Endothelial cell of umbilical vein (primary cell): ENCODE data around the gene PDE6C. TPM values are rescaled to one million over a fixed set of nuclear protein-coding genes. Genes with fewer than 3 reads are reported as not detected.

ENCODE experiments used
- BruUV-seq: library from RNA; stranded (reverse); fragments of 400-500 nt; replicated peaks from 2 replicates; lab custom pipeline; 2021; lab: Mats Ljungman, UMichigan
- CTCF ChIA-PET: fragments of 300-600, 350-600 bp; sonication (Branson Sonifier 250); formaldehyde crosslinking; loops from one replicate; lab custom pipeline; 2021; ENCODE audit warnings: antibody characterized with exemption, inconsistent platforms; lab: Charles Lee
- POLR2A ChIA-PET: fragments of 300-600, 350-600 bp; sonication (Branson Sonifier 250); formaldehyde crosslinking; loops from one replicate; lab custom pipeline; 2021; ENCODE audit warnings: antibody characterized with exemption, inconsistent platforms; lab: Charles Lee
- DNase-seq: peaks from one replicate; pipeline ENCODE4 v3.0.0-alpha.2; 2011; ENCODE audit warnings: low read depth, low spot score
- FAIRE-seq: peaks from 2 replicates; lab custom pipeline; 2011; peaks lifted over from hg19 to GRCh38; lab: Jason Lieb, UNC
- H2AFZ ChIP-seq: 2 replicates; pipeline ENCODE4 v1.6.0; 2012; ENCODE audit warnings: low read depth, low read length, control low read depth, inconsistent platforms
- H3K27ac ChIP-seq: 2 replicates; pipeline ENCODE4 v1.5.1; 2011; ENCODE audit warnings: low read depth, mild to moderate bottlenecking, control low read depth, low read length, moderate library complexity; ENCODE audit not compliant: insufficient read depth
- H3K27me3 ChIP-seq, 2 experiments: 2 replicates each; pipeline versions ENCODE4 v1.6.0 to v1.6.1; 2011; ENCODE audit warnings: low read length in 2 of 2, mixed read lengths in 1 of 2; ENCODE audit not compliant: control insufficient read depth in 2 of 2, insufficient read depth in 2 of 2
- H3K36me3 ChIP-seq, 2 experiments: 2 replicates in 1 of 2; 3 replicates in 1 of 2; pipeline ENCODE4 v1.5.1; 2011; ENCODE audit warnings: low read length in 2 of 2, mild to moderate bottlenecking in 1 of 2, moderate library complexity in 1 of 2; ENCODE audit not compliant: control insufficient read depth in 2 of 2, insufficient read depth in 2 of 2; ENCODE audit errors: extremely low read depth in 1 of 2
- H3K4me1 ChIP-seq: 3 replicates; pipeline ENCODE4 v1.5.1; 2011; ENCODE audit warnings: mild to moderate bottlenecking, low read length; ENCODE audit not compliant: control insufficient read depth, insufficient read depth; ENCODE audit errors: extremely low read depth
- H3K4me2 ChIP-seq: 2 replicates; pipeline ENCODE4 v1.6.1; 2011; ENCODE audit warnings: low read length, control low read depth, mixed read lengths; ENCODE audit not compliant: insufficient read depth
- H3K4me3 ChIP-seq, 3 experiments: fragments of 200-600 bp in 1 of 3; sonication (generic), shearing (Covaris generic) in 1 of 3; replicated peaks in 1 of 3; 2 replicates each; pipeline ENCODE4 v1.5.1; 2011 to 2016; ENCODE audit warnings: control low read depth in 3 of 3, low read length in 3 of 3, mild to moderate bottlenecking in 2 of 3, inconsistent platforms in 1 of 3, low read depth in 1 of 3, moderate library complexity in 1 of 3; ENCODE audit not compliant: insufficient read depth in 1 of 3
- H3K79me2 ChIP-seq: 2 replicates; pipeline ENCODE4 v1.6.0; 2012; ENCODE audit warnings: low read length, inconsistent platforms; ENCODE audit not compliant: control insufficient read depth, insufficient read depth
- H3K9ac ChIP-seq: replicated peaks from 2 replicates; pipeline ENCODE3; 2011; ENCODE audit warnings: low read length, control low read depth; ENCODE audit not compliant: insufficient read depth; ENCODE audit errors: extremely low read depth
- H3K9me1 ChIP-seq: replicated peaks from 3 replicates; pipeline ENCODE4 v1.6.0; 2011; ENCODE audit warnings: mild to moderate bottlenecking, low read length; ENCODE audit not compliant: control insufficient read depth, insufficient read depth; ENCODE audit errors: extremely low read depth
- H3K9me3 ChIP-seq: replicated peaks from 2 replicates; pipeline ENCODE4 v1.5.1; 2012; ENCODE audit warnings: low read length, inconsistent platforms; ENCODE audit not compliant: control insufficient read depth, insufficient read depth
- H4K20me1 ChIP-seq: replicated peaks from 2 replicates; pipeline ENCODE3; 2011; ENCODE audit warnings: mild to moderate bottlenecking, low read length; ENCODE audit not compliant: control insufficient read depth, insufficient read depth; ENCODE audit errors: extremely low read depth
- EZH2 ChIP-seq: IDR thresholded peaks from 2 replicates; pipeline ENCODE4 v1.6.1; 2012; ENCODE audit warnings: borderline replicate concordance, low read depth, mild to moderate bottlenecking, moderate library complexity, low read length, inconsistent platforms; ENCODE audit not compliant: severe bottlenecking
- FOS ChIP-seq: IDR thresholded peaks from 2 replicates; pipeline ENCODE4 v1.6.1; 2011; ENCODE audit warnings: mild to moderate bottlenecking, low read length, moderate library complexity, borderline replicate concordance; ENCODE audit not compliant: insufficient read depth
- GATA2 ChIP-seq: IDR thresholded peaks from 2 replicates; pipeline ENCODE4 v1.7.0; 2011; ENCODE audit warnings: low read depth, mild to moderate bottlenecking, moderate library complexity, mixed read lengths, low read length; ENCODE audit not compliant: insufficient read length, insufficient read depth
- JUN ChIP-seq: IDR thresholded peaks from 2 replicates; pipeline ENCODE4 v1.6.1; 2011; ENCODE audit warnings: borderline replicate concordance, low read depth; ENCODE audit not compliant: insufficient read length, insufficient read depth
- MYC ChIP-seq: IDR thresholded peaks from one replicate; pipeline ENCODE4 v1.6.1; 2011; ENCODE audit warnings: mild to moderate bottlenecking, low read depth, low read length
- POLR2A ChIP-seq: IDR thresholded peaks from 2 replicates; pipeline ENCODE4 v1.6.1; 2012; ENCODE audit warnings: low read depth, mild to moderate bottlenecking, control low read depth, low read length
- POLR2AphosphoS5 ChIP-seq: IDR thresholded peaks from 2 replicates; pipeline ENCODE4 v1.6.1; 2012; ENCODE audit warnings: low read depth, mild to moderate bottlenecking, control low read depth, low read length, moderate library complexity; ENCODE audit not compliant: insufficient read depth
- dilution Hi-C: fragments of 300-500 bp; cut with MboI; formaldehyde crosslinking; loops from one replicate; pipeline ENCODE4 v1.15.0; 2019; ENCODE audit warnings: low sequenced_read_pairs; ENCODE audit not compliant: extremely low pct_ligation_motif_present
- intact Hi-C: fragments of 100-400 bp; cut with micrococcal nuclease; formaldehyde crosslinking; loops from one replicate; pipeline ENCODE4 v1.10.0; 2022
- polyA plus RNA-seq, 4 experiments: library from polyadenylated mRNA; depleted of rRNA in 3 of 4; stranded (reverse) in 3 of 4; unstranded in 1 of 4; fragments of >200 nt; gene quantifications; 2 replicates each; pipeline versions ENCODE4 v1.2.1 to v1.2.3, GENCODE V29; 2011 to 2012; ENCODE audit warnings: missing spikeins in 1 of 4
- total RNA-seq: library from RNA; stranded (reverse); gene quantifications from 2 replicates; pipeline ENCODE4 v1.2.3, GENCODE V29; 2021
- TF ChIP-seq, protein P1 (sequence below): IDR thresholded peaks from 2 replicates; pipeline ENCODE4 v1.6.1; 2011; ENCODE audit not compliant: insufficient read depth, insufficient read length
- TF ChIP-seq, protein P2 (sequence below), 2 donors: IDR thresholded peaks; 1 replicate in 1 of 2; 2 replicates in 1 of 2; pipeline ENCODE4 v1.5.1; 2011; ENCODE audit warnings: low read length in 2 of 2, mild to moderate bottlenecking in 2 of 2, moderate library complexity in 2 of 2, control low read depth in 1 of 2, inconsistent platforms in 1 of 2, low read depth in 1 of 2; ENCODE audit not compliant: insufficient read depth in 1 of 2; ENCODE audit errors: extremely low read depth in 1 of 2

PDE6C gene
- total and polyA plus RNA-seq, 2 donors (not counting 3 experiments of a cell fraction or from before 2014, with no cell fraction given), result not detected

DNA sequence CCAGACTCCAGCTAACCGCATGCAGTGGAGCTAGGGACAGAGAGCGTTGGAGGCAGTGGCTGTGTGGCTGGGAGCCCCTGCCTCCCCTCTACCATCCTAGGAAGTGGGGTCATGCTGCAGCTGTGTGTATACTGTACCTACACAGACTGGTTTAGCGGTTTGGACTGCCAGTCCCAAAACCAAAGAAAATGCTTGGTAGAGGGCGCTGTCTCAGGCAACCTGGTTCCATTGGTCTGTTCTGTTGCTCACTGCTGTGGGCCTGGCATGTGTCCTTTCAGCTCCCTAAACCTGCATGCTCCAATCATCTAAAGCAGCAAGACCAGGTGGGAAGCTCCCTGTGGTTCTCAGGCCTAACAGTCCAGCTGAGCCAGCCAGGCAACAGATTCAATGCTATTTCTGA lies 15.8 kb upstream of the PDE6C start:
- H3K4me3 ChIP-seq, result no peak overlapping the region
- dilution Hi-C loops (no loop called here), intact Hi-C loops (no loop called here)
- H3K9me1 ChIP-seq, result no peaks in the 10 kb centered on the region
- peaks cover 15 to 21% of the 10 kb centered on the region in 2 experiments for H3K27me3 ChIP-seq
- ChIA-PET CTCF (interaction anchor here (1.2 kb wide), 1 partner anchor 26 kb away, joined by 3 read pairs; no protein-coding TSS in a partner anchor), POLR2A (interaction anchor here (0.7 kb wide), 1 partner anchor 101 kb away, joined by 5 read pairs; no protein-coding TSS in a partner anchor)
- H3K79me2 ChIP-seq, result no peaks in the 10 kb centered on the region
- TF ChIP-seq, protein P1, sequence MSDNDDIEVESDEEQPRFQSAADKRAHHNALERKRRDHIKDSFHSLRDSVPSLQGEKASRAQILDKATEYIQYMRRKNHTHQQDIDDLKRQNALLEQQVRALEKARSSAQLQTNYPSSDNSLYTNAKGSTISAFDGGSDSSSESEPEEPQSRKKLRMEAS, result no peak
- TF ChIP-seq POLR2AphosphoS5 (no peak), GATA2 (no peak), JUN (no peak), FOS (no peak), POLR2A (no peak), EZH2 (no peak), MYC (no peak)
- TF ChIP-seq, protein P2, sequence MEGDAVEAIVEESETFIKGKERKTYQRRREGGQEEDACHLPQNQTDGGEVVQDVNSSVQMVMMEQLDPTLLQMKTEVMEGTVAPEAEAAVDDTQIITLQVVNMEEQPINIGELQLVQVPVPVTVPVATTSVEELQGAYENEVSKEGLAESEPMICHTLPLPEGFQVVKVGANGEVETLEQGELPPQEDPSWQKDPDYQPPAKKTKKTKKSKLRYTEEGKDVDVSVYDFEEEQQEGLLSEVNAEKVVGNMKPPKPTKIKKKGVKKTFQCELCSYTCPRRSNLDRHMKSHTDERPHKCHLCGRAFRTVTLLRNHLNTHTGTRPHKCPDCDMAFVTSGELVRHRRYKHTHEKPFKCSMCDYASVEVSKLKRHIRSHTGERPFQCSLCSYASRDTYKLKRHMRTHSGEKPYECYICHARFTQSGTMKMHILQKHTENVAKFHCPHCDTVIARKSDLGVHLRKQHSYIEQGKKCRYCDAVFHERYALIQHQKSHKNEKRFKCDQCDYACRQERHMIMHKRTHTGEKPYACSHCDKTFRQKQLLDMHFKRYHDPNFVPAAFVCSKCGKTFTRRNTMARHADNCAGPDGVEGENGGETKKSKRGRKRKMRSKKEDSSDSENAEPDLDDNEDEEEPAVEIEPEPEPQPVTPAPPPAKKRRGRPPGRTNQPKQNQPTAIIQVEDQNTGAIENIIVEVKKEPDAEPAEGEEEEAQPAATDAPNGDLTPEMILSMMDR (IDR thresholded peaks at IDR 0.05; ENCODE audit: extremely low read depth in 1 of 2, insufficient read depth in 1 of 2, low read depth in 1 of 2, low read length in 2 of 2), result no peak
- H4K20me1 ChIP-seq, result no peaks in the 10 kb centered on the region
- H2AFZ ChIP-seq, result no peak overlapping the region
- no peak overlapping the region for H3K9ac ChIP-seq
- no TSS peak for BruUV-seq
- no peak for FAIRE-seq
- no peaks in the 10 kb centered on the region for H3K9me3 ChIP-seq
- no peak overlapping the region for H3K4me2 ChIP-seq
- no peaks in the 10 kb centered on the region for H3K4me1 ChIP-seq
- no peaks in the 10 kb centered on the region for H3K36me3 ChIP-seq
- no peak overlapping the region for H3K27ac ChIP-seq
- DNase-seq, result no peak
